ENCODE measurements around the gene TRIM31.

DNA sequence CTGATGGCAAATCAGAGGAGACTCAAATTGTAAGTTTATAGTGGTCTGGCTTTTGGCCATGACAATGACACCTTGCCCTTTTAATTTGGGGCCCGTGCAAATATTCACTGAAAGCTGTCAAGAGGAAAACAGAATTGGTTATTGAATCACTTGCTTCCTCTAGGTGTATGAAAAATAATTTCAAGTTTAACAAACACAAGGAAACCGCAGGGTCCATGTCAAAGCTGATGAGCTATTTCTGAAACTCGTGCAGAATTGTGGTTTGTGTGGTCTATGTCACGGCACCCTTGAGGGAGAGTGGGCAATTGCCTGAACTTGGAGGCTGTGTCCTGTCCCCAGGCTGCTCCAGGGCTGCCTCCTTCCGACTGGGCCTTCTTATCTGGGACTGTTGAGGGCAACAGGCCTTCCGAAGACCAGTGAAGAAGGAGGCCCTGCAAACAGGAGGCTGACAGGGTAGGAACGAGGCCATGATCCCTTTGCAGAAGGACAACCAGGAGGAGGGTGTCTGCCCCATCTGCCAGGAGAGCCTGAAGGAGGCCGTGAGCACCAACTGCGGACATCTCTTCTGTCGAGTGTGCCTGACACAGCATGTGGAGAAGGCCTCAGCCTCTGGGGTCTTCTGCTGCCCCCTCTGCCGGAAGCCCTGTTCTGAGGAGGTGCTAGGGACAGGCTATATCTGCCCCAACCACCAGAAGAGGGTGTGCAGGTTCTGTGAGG is 23.8 kb upstream of the TRIM31 start:
- TF ChIP-seq, protein P1, sequence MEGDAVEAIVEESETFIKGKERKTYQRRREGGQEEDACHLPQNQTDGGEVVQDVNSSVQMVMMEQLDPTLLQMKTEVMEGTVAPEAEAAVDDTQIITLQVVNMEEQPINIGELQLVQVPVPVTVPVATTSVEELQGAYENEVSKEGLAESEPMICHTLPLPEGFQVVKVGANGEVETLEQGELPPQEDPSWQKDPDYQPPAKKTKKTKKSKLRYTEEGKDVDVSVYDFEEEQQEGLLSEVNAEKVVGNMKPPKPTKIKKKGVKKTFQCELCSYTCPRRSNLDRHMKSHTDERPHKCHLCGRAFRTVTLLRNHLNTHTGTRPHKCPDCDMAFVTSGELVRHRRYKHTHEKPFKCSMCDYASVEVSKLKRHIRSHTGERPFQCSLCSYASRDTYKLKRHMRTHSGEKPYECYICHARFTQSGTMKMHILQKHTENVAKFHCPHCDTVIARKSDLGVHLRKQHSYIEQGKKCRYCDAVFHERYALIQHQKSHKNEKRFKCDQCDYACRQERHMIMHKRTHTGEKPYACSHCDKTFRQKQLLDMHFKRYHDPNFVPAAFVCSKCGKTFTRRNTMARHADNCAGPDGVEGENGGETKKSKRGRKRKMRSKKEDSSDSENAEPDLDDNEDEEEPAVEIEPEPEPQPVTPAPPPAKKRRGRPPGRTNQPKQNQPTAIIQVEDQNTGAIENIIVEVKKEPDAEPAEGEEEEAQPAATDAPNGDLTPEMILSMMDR (IDR thresholded peaks at IDR 0.05) = no peak
- no peak for TF ChIP-seq POLR2A (IDR thresholded peaks at IDR 0.05; ENCODE audit: low read depth)
- no peak for TF ChIP-seq POLR2AphosphoS5 (IDR thresholded peaks at IDR 0.05)
- TF ChIP-seq EP300 (IDR thresholded peaks at IDR 0.05) = no peak

Data from esophagus muscularis mucosa (tissue), 4 donors.